Activated CD4-positive, alpha-beta T cell treated with anti-CD3 and anti-CD28 coated beads, Interleukin-2, amount 50 U/mL, for 24 hours (primary cell): ENCODE data around the gene C2CD3.

Experiments
- DNase-seq, 2 donors: peaks; one replicate each; pipeline ENCODE4 v3.0.0-alpha.2; 2020; ENCODE audit warnings: low read depth in 1 of 2, low spot score in 1 of 2

Gene C2CD3

GRCh38 chr11:74022546-74022945 is 148.3 kb downstream of the C2CD3 start:
- DNase-seq, result no peak

GRCh38 chr11:74021998-74022397 is 148.8 kb downstream of the C2CD3 start:
- no peak for DNase-seq

- DNase-seq, result no peak
These were observed 150.3 kb downstream of the C2CD3 start for GRCh38 chr11:74020539-74020938.

GRCh38 chr11:74019860-74020259 is 150.9 kb downstream of the C2CD3 start:
- DNase-seq, result peak; percentile 38 to 51

- no peak for DNase-seq
These were observed 151.6 kb downstream of the C2CD3 start for GRCh38 chr11:74019104-74019738.

GRCh38 chr11:74018331-74019005 is 152.3 kb downstream of the C2CD3 start:
- no peak for DNase-seq

GRCh38 chr11:74017631-74018030 is 153.2 kb downstream of the C2CD3 start:
- DNase-seq, result no peak

- no peak for DNase-seq
These were observed 154.7 kb downstream of the C2CD3 start for GRCh38 chr11:74015919-74016684.

GRCh38 chr11:74014880-74015279 is 155.9 kb downstream of the C2CD3 start:
- DNase-seq, result no peak

GRCh38 chr11:74013141-74013540 is 157.7 kb downstream of the C2CD3 start:
- DNase-seq, result no peak

GRCh38 chr11:74012074-74012809 is 158.6 kb downstream of the C2CD3 start:
- no peak for DNase-seq

- DNase-seq, result no peak
These were observed 159.3 kb downstream of the C2CD3 start for GRCh38 chr11:74011360-74012073.

GRCh38 chr11:74010306-74011300 is 160.2 kb downstream of the C2CD3 start:
- no peak for DNase-seq

GRCh38 chr11:74009675-74010305 is 161.0 kb downstream of the C2CD3 start:
- DNase-seq, result no peak

GRCh38 chr11:74009230-74009547 is 161.6 kb downstream of the C2CD3 start:
- DNase-seq, result no peak

GRCh38 chr11:74008373-74009229 is 162.2 kb downstream of the C2CD3 start, which contains the start of gene UCP3:
Gene UCP3 (minus strand): TSS chr11:74009085. CDS start chr11:74007042, 2,043 bp downstream.
- DNase-seq, result no peak

GRCh38 chr11:74007691-74008372 is 163.0 kb downstream of the C2CD3 start:
- DNase-seq, result no peak
